Esophagus (tissue), 2 donors: ENCODE data around the gene FKRP. TPM values are rescaled to one million over a fixed set of nuclear protein-coding genes. Genes with fewer than 3 reads are reported as not detected.

ENCODE experiments used
- H3K27ac ChIP-seq, 2 donors: one replicate each; pipeline ENCODE4 v1.5.1; 2013; ENCODE audit warnings: low read depth in 2 of 2, mild to moderate bottlenecking in 2 of 2, inconsistent platforms in 1 of 2, low read length in 1 of 2, moderate library complexity in 1 of 2
- H3K27me3 ChIP-seq, 2 donors: one replicate each; pipeline ENCODE4 v1.6.1; 2013; ENCODE audit warnings: low read length in 2 of 2, control low read depth in 1 of 2, mild to moderate bottlenecking in 1 of 2; ENCODE audit not compliant: insufficient read depth in 2 of 2, control insufficient read depth in 1 of 2
- H3K36me3 ChIP-seq, 2 donors: one replicate each; pipeline ENCODE4 v1.6.1; 2013; ENCODE audit warnings: low read length in 1 of 2; ENCODE audit not compliant: control insufficient read depth in 2 of 2, insufficient read depth in 2 of 2
- H3K4me1 ChIP-seq, 2 donors: one replicate each; pipeline ENCODE4 v1.6.1; 2013; ENCODE audit warnings: low read length in 1 of 2; ENCODE audit not compliant: control insufficient read depth in 2 of 2, insufficient read depth in 2 of 2
- H3K4me3 ChIP-seq, 2 donors: one replicate each; pipeline ENCODE4 v1.5.1; 2013; ENCODE audit warnings: low read length in 2 of 2, mild to moderate bottlenecking in 2 of 2, low read depth in 1 of 2, moderate library complexity in 1 of 2
- H3K9me3 ChIP-seq, 2 donors: one replicate each; pipeline ENCODE4 v1.6.1; 2013; ENCODE audit warnings: mild to moderate bottlenecking in 2 of 2, low read depth in 1 of 2, low read length in 1 of 2, moderate library complexity in 1 of 2; ENCODE audit not compliant: control insufficient read depth in 2 of 2, insufficient read depth in 1 of 2
- WGBS, 2 donors: extraction: QIAGEN DNeasy Blood & Tissue Kit; methylation state at CpG; one replicate each; pipeline ENCODE4 v1.1.7; 2013; 5-methylcytosine and 5-hydroxymethylcytosine counted together
- polyA plus RNA-seq, 2 donors: library from polyadenylated mRNA; stranded (reverse); fragments of 200-250 nt; gene quantifications; one replicate each; pipeline ENCODE4 v1.2.3, GENCODE V29; 2013
- donor health status: healthy with polysubstance abuse.
- donor health status: Bipolar disorder and iron deficiency.

The FKRP gene
- polyA plus RNA-seq, 2 donors: 7.1 to 10.1 TPM

GRCh38 chr19:46713781-46714443 lies 31.9 kb upstream of the FKRP start:
- H3K4me1 ChIP-seq: peaks cover 0 to 10% of the 10 kb centered on the region in 2 donors
- no peaks in the 10 kb centered on the region for H3K27me3 ChIP-seq
- H3K27ac ChIP-seq: peak overlapping the region; percentile 91 to 96
- H3K9me3 ChIP-seq: no peaks in the 10 kb centered on the region
- peaks cover 0 to 13% of the 10 kb centered on the region in 2 donors for H3K36me3 ChIP-seq
- H3K4me3 ChIP-seq: peak overlapping the region; percentile 61 to 73
- WGBS, 2 donors: 1% methylated on average over 32 to 39 of the region's 39 CpGs

DNA sequence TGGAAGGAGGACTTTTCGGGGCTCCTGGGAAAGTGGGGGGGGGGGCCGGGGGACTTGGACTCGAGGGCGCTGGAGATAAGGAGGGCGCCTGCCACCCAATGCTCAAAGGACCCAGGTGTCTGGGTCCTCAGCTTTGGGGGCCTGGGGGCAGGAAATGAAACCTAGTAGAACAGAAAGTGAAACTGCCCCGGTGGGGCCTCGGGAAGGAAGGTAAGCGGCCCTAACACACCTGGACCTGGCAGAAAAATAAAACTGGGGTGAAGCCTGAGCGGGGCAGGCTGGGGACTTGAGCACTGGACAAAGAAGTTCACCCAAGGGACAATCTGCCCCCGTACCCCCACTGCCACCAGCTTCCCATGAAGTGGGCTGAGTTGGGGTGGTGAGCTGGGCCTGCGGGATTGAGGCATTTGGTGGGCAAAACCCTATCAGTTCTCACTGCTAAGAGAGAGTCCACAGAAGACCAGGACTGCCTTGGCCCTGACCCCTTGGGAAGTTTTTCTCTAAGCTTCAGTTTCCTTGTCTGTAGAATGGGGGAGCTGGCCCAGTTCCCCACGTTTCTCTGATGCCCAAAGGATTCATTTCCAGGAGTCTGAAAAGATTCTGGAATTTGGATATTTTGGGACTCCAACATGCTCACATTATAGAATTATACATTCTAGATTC lies 31.3 kb upstream of the FKRP start:
- Histone ChIP-seq H3K27me3 (no peaks in the 10 kb centered on the region), H3K36me3 (peaks cover 0 to 14% of the 10 kb centered on the region in 2 donors), H3K9me3 (no peaks in the 10 kb centered on the region), H3K4me1 (peaks cover 0 to 10% of the 10 kb centered on the region in 2 donors), H3K4me3 (peak overlapping the region; percentile 61 to 73), H3K27ac (peak overlapping the region; percentile 91 to 96)
- WGBS, 2 donors: 4 to 6% methylated on average over 12 of the region's 12 CpGs

- peaks cover 0 to 18% of the 10 kb centered on the region in 2 donors for H3K36me3 ChIP-seq
- H3K27ac ChIP-seq: peak overlapping the region; percentile 92 to 95
- H3K4me3 ChIP-seq: peak overlapping the region; percentile 63 to 77
- peaks cover 0 to 10% of the 10 kb centered on the region in 2 donors for H3K4me1 ChIP-seq
- H3K27me3 ChIP-seq: no peaks in the 10 kb centered on the region
- no peaks in the 10 kb centered on the region for H3K9me3 ChIP-seq
- WGBS, 2 donors: 11 to 12% methylated on average over 7 to 8 of the region's 8 CpGs
Observed at GRCh38 chr19:46715620-46715974, 30.3 kb upstream of the FKRP start.

DNA sequence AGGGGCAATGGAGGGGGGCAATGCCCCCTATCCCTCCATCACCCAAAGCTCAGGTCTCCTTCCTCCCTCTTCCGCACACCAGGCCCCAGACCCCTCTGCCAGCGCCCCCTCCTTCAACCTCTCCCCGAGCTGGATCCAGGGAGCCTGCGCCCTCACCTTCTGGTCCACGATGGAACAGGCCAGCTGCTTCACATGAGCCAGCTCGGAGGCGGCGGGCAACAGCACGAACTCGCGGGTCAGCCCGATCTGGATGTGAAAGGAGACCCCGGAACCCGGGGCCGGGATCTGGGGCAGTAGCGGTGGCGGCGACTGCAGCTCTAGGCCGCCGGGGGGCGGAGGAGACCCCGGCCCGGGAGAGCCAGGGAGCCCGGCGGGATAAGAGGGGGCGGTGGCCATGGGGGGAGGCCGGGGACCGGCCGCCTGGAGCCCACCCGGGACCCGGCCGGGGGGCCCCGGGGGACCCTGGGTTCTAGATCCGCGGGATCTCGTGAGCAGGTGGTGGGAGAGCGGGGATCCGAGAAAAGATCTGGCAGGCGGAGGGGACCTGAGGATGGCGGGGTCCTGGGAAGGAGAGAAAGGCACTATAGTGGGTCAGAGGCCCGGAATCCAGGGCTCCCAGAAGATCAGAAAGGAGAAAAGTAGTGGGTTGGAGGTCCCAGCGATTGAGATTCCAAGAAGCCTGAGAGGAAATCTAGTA lies 29.7 kb upstream of the FKRP start:
- Histone ChIP-seq H3K4me1 (peaks cover 0 to 10% of the 10 kb centered on the region in 2 donors), H3K9me3 (no peaks in the 10 kb centered on the region), H3K27ac (peak overlapping the region; percentile 92 to 95), H3K36me3 (peaks cover 0 to 19% of the 10 kb centered on the region in 2 donors), H3K27me3 (no peaks in the 10 kb centered on the region), H3K4me3 (peak overlapping the region; percentile 63 to 77)
- WGBS, 2 donors: 1% methylated on average over 42 of the region's 42 CpGs

DNA sequence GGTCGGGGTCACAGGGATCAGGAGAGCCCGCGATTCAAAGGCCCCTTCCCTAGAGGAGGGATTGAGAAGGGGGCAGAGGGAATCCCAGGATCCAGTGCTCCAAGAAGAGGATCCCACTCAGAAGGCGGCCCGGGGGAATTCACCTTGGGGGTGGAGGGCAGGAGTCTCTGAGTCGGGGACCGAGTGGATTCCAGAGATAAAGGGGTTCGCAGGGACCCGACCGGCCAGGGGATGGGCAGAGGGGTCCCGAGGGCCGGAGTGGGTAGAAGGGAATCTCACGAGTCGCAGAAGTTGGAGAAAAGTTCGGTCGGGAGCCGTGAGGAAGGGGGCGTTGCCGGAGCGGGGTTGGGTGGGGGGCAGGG lies 29.2 kb upstream of the FKRP start:
- H3K27ac ChIP-seq: peak overlapping the region; percentile 92 to 95
- peaks cover under 1 to 22% of the 10 kb centered on the region in 2 donors for H3K36me3 ChIP-seq
- peaks cover 0 to 10% of the 10 kb centered on the region in 2 donors for H3K4me1 ChIP-seq
- peak overlapping the region; percentile 63 to 77 for H3K4me3 ChIP-seq
- WGBS, 2 donors: 0% methylated on average over 20 of the region's 20 CpGs
- no peaks in the 10 kb centered on the region for H3K27me3 ChIP-seq
- H3K9me3 ChIP-seq: no peaks in the 10 kb centered on the region

DNA sequence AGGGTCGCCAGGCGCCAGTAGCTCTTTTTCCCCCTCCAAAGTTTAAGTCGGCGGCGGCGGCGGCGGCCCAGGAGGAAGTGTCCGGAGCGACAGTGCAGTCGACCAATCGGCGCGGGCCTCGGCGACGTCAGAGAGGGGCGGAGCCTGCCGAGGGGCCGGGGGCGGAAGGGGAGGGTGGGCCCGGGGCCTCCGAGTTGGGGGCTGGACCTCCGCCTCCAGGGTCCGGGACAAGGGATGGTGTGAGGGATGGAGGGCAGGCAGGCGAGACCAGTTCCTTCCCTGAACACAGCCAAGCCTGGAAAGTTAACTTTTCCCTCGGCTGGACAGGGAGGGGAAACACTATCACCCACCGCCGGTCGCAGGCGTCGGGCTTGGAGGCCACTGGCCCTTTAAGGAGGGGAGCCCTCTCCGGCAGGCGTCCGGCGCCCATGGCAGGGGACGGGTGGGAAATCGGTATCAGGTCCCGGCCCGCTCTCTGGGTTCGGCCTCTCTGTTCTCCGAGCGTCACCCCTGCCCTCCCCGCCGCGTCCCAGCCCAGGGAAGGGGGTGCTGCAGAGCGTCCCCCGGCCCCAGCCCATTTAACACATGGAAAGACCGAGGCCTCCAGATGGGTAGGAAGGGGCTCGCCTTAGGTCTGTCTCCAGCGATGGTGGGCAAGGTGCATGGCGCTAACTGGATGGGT lies 28.7 kb upstream of the FKRP start, which contains the start of gene PRKD2:
Gene PRKD2 (minus strand): TSS at position 81 of the 682 bp plus-strand sequence. CDS start 744 bp downstream, outside the sequence.
- Histone ChIP-seq H3K4me3 (peak within 1 kb of the TSS; percentile 63 to 77), H3K4me1 (peaks cover 0 to 10% of the 10 kb centered on the region in 2 donors), H3K36me3 (peaks cover 6 to 27% of the 10 kb centered on the region in 2 donors), H3K27ac (peak within 1 kb of the TSS; percentile 92 to 95), H3K9me3 (no peaks in the 10 kb centered on the region), H3K27me3 (no peaks in the 10 kb centered on the region)
- 1% methylated on average over 51 to 52 of the region's 52 CpGs for whole genome bisulfite sequencing, 2 donors

DNA sequence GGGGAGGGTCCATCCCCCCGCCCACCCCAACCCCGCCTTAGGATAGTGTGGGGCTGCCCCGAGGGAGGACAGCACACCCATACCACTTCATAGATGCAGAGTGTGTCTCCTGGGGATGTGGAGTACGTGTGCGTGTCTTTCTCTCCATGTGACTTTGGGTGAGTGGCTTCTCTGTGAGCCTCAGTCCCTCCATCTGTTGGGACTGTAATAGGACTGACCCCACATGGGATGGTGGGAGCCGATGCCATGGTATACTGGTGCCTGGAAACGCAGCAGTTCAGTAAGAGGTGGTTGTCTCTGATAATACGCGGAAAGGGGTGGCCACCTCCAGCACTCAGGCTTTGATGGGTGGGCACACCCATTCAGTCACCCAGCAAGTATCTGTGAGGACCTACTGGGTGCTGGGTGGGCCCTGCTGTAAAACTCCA lies 28.1 kb upstream of the FKRP start:
- WGBS, 2 donors: 14 to 17% methylated on average over 9 of the region's 9 CpGs
- Histone ChIP-seq H3K36me3 (peaks cover 7 to 33% of the 10 kb centered on the region in 2 donors), H3K27ac (peak overlapping the region; percentile 92 to 95), H3K9me3 (no peaks in the 10 kb centered on the region), H3K27me3 (no peaks in the 10 kb centered on the region), H3K4me1 (peaks cover 0 to 10% of the 10 kb centered on the region in 2 donors), H3K4me3 (peak overlapping the region; percentile 63 to 77)

DNA sequence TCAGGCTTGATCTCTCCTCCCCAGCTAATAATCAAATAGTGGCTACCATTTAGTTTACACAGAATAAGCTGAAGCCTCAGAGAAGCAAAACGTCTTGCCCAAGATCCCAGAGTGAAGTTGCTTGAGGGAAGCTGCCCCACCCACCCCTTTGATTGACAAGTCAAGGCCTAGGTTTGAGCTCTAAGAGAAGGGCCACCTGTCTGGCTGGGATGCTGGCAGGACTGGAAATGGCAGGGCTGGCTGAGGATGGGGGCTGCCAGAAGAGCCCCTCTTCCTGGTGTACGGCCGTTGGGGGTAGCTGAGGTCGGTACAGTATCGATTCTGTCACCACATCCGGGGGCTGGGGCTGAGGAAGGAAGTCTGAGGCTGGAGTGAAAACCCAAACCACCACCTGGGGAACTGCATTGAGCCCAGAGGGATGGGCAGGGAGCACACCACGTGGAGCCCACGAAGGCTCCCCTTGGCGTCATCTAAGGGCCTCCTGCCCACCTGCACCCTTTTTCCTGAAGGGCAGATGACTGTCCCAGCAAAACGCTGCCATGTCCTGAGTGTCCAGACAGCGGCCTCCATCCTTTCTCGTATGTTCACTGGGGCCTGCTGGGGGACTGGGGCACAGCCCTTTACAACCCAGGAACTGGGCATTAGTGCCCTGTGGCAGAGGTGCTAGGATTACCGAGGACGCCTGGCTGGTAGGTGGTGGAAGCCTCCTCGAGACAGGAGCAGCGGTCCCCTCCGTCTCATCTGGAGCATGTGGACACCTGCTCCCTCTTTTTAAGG lies 27.5 kb upstream of the FKRP start:
- peaks cover 0 to 10% of the 10 kb centered on the region in 2 donors for H3K4me1 ChIP-seq
- H3K27ac ChIP-seq: peak overlapping the region; percentile 92 to 95
- peak overlapping the region in 1 of 2 donors; percentile 77 for H3K4me3 ChIP-seq
- WGBS, 2 donors: 49 to 51% methylated on average over 17 of the region's 17 CpGs
- H3K27me3 ChIP-seq: no peaks in the 10 kb centered on the region
- peaks cover 7 to 39% of the 10 kb centered on the region in 2 donors for H3K36me3 ChIP-seq
- H3K9me3 ChIP-seq: no peaks in the 10 kb centered on the region
